Neural cell (in vitro differentiated cells): ENCODE data around the gene RBM19. TPM values are rescaled to one million over a fixed set of nuclear protein-coding genes. Genes with fewer than 3 reads are reported as not detected.

ENCODE experiments used
- H2AFZ ChIP-seq: fragments of 200-600, 300-800 bp; sonication (generic), shearing (Covaris generic); 2 replicates; pipeline ENCODE4 v1.6.0; 2014; ENCODE audit warnings: low read depth, mild to moderate bottlenecking, antibody characterized with exemption, low read length, moderate library complexity
- H3F3A ChIP-seq: fragments of 200-600 bp; shearing (Covaris generic); 2 replicates; pipeline ENCODE4 v1.6.1; 2016; ENCODE audit warnings: mild to moderate bottlenecking, moderate library complexity, mixed read lengths, antibody characterized with exemption, low read length; ENCODE audit not compliant: insufficient read depth, poor library complexity, severe bottlenecking
- H3K27ac ChIP-seq: fragments of 200-600, 300-800 bp; sonication (generic), shearing (Covaris generic); 2 replicates; pipeline ENCODE4 v1.5.1; 2014; ENCODE audit warnings: mild to moderate bottlenecking, low read length, moderate library complexity
- H3K27me3 ChIP-seq: fragments of 300-800, 200-600 bp; sonication (generic), shearing (Covaris generic); 2 replicates; pipeline ENCODE4 v1.6.0; 2014; ENCODE audit warnings: mild to moderate bottlenecking, low read depth, low read length, moderate library complexity; ENCODE audit not compliant: insufficient read depth
- H3K36me3 ChIP-seq: fragments of 300-800, 200-600 bp; sonication (generic), shearing (Covaris generic); 2 replicates; pipeline ENCODE4 v1.5.1; 2014; ENCODE audit warnings: mild to moderate bottlenecking, antibody characterized with exemption, low read length, moderate library complexity; ENCODE audit not compliant: insufficient read depth
- H3K4me2 ChIP-seq: fragments of 300-800, 200-600 bp; sonication (generic), shearing (Covaris generic); 2 replicates; pipeline ENCODE4 v1.6.0; 2014; ENCODE audit warnings: mild to moderate bottlenecking, low read length
- H3K4me3 ChIP-seq: fragments of 300-800, 200-600 bp; sonication (generic), shearing (Covaris generic); 2 replicates; pipeline ENCODE4 v1.5.1; 2014; ENCODE audit warnings: mild to moderate bottlenecking, low read length, moderate library complexity
- H3K79me2 ChIP-seq: fragments of 200-600 bp; shearing (Covaris generic); replicated peaks from 2 replicates; pipeline ENCODE4 v1.6.0; 2014; ENCODE audit warnings: mild to moderate bottlenecking, low read length, moderate library complexity; ENCODE audit not compliant: insufficient read depth
- H3K9ac ChIP-seq: fragments of 300-800, 200-600 bp; sonication (generic), shearing (Covaris generic); 2 replicates; pipeline ENCODE4 v1.6.1; 2016; ENCODE audit warnings: mild to moderate bottlenecking, low read length, mixed read lengths
- H3K9me2 ChIP-seq: fragments of 200-600 bp; shearing (Covaris generic); 2 replicates; pipeline ENCODE4 v1.6.1; 2016; ENCODE audit warnings: mild to moderate bottlenecking, low read length, mixed read lengths; ENCODE audit not compliant: insufficient read depth
- H3K9me3 ChIP-seq: fragments of 200-600, 300-800 bp; sonication (generic), shearing (Covaris generic); 2 replicates; pipeline ENCODE4 v1.6.1; 2016; ENCODE audit warnings: mild to moderate bottlenecking, mixed run types, low read length, moderate library complexity, mixed read lengths
- H4K20me1 ChIP-seq: fragments of 200-600 bp; shearing (Covaris generic); 2 replicates; pipeline ENCODE4 v1.6.1; 2016; ENCODE audit warnings: mild to moderate bottlenecking, mixed run types; ENCODE audit not compliant: insufficient read depth
- CTCF ChIP-seq: fragments of 450-650 bp; IDR thresholded peaks from 2 replicates; pipeline ENCODE4 v1.5.1; 2014; ENCODE audit warnings: antibody characterized with exemption, mild to moderate bottlenecking, moderate library complexity; ENCODE audit not compliant: poor library complexity, severe bottlenecking
- EP300 ChIP-seq: fragments of 450-650 bp; conservative IDR thresholded peaks from 2 replicates; pipeline ENCODE4 v1.6.1; 2014; ENCODE audit warnings: antibody characterized with exemption, mild to moderate bottlenecking, moderate library complexity; ENCODE audit not compliant: poor library complexity, severe bottlenecking
- EZH2 ChIP-seq: fragments of 200-600, 300-800 bp; shearing (Covaris generic), sonication (generic); IDR thresholded peaks from 2 replicates; pipeline ENCODE4 v1.6.1; 2014; ENCODE audit warnings: antibody characterized with exemption, low read length, borderline replicate concordance, mild to moderate bottlenecking; ENCODE audit not compliant: insufficient read depth, poor library complexity, severe bottlenecking
- MXI1 ChIP-seq: fragments of 450-650 bp; conservative IDR thresholded peaks from 2 replicates; pipeline ENCODE4 v1.6.1; 2014; ENCODE audit warnings: antibody characterized with exemption, mild to moderate bottlenecking; ENCODE audit not compliant: poor library complexity, severe bottlenecking
- POLR2AphosphoS5 ChIP-seq: IDR thresholded peaks from 2 replicates; pipeline ENCODE4 v1.6.1; 2012
- RAD21 ChIP-seq: fragments of 450-650 bp; conservative IDR thresholded peaks from 2 replicates; pipeline ENCODE4 v1.6.1; 2014; ENCODE audit warnings: antibody characterized with exemption, mild to moderate bottlenecking, moderate library complexity
- REST ChIP-seq: IDR thresholded peaks from 2 replicates; pipeline ENCODE4 v1.6.1; 2012; ENCODE audit warnings: borderline replicate concordance
- SMC3 ChIP-seq: fragments of 450-650 bp; conservative IDR thresholded peaks from 2 replicates; pipeline ENCODE4 v1.6.1; 2014; ENCODE audit warnings: antibody characterized with exemption, mild to moderate bottlenecking, moderate library complexity; ENCODE audit not compliant: poor library complexity
- TAF1 ChIP-seq: IDR thresholded peaks from 2 replicates; pipeline ENCODE4 v1.6.1; 2012; ENCODE audit warnings: low read depth
- polyA plus RNA-seq: library from polyadenylated mRNA; depleted of rRNA; stranded (reverse); fragments of >200 nt; gene quantifications from 2 replicates; pipeline ENCODE4 v1.2.3, GENCODE V29; 2014

Gene RBM19
- polyA plus RNA-seq, 1 donor from 2014 or later, result 14.2 TPM

- H3K79me2 ChIP-seq, result no peaks in the 10 kb centered on the region
- no peak overlapping the region for H3K4me2 ChIP-seq
- H3K9ac ChIP-seq, result no peak overlapping the region
- H3K4me3 ChIP-seq, result no peak overlapping the region
- H2AFZ ChIP-seq, result no peak overlapping the region
- H3K36me3 ChIP-seq, result no peaks in the 10 kb centered on the region
- H4K20me1 ChIP-seq, result no peaks in the 10 kb centered on the region
- no peaks in the 10 kb centered on the region for H3K27me3 ChIP-seq
- H3K9me2 ChIP-seq, result no peaks in the 10 kb centered on the region
- no peaks in the 10 kb centered on the region for H3F3A ChIP-seq
- no peak overlapping the region for H3K27ac ChIP-seq
- no peaks in the 10 kb centered on the region for H3K9me3 ChIP-seq
- TF ChIP-seq EZH2, result no peak
- TF ChIP-seq CTCF, result no peak
- no peak for TF ChIP-seq RAD21
- TF ChIP-seq TAF1, result no peak
- no peak for TF ChIP-seq MXI1
- no peak for TF ChIP-seq POLR2AphosphoS5
- no peak for TF ChIP-seq EP300
- TF ChIP-seq REST, result no peak
- no peak for TF ChIP-seq SMC3
Observed at GRCh38 chr12:113983265-113983664, 17.1 kb upstream of the RBM19 start.

GRCh38 chr12:113981876-113982275 is 15.8 kb upstream of the RBM19 start:
- Histone ChIP-seq H3K79me2 (no peaks in the 10 kb centered on the region), H3K9me2 (no peaks in the 10 kb centered on the region), H3K4me2 (no peak overlapping the region), H3K9ac (no peak overlapping the region), H3K27me3 (no peaks in the 10 kb centered on the region), H3K27ac (no peak overlapping the region), H3K9me3 (no peaks in the 10 kb centered on the region), H2AFZ (no peak overlapping the region), H4K20me1 (no peaks in the 10 kb centered on the region), H3K4me3 (no peak overlapping the region), H3K36me3 (no peaks in the 10 kb centered on the region), H3F3A (no peaks in the 10 kb centered on the region)
- TF ChIP-seq REST (no peak), POLR2AphosphoS5 (no peak), CTCF (no peak), EP300 (no peak)
